Left lung (tissue), 10 donors: Measurements from ENCODE around the gene RFTN1. TPM values are rescaled to one million over a fixed set of nuclear protein-coding genes. Genes with fewer than 3 reads are reported as not detected.
A peak's percentile ranks its signal among the peaks of the same experiment; 100 is the strongest.

Experiments
- ATAC-seq: fragments of 200-7000 bp; cut with Tn5 transposase; one replicate; pipeline ENCODE4 v1.9.1; 2020; ENCODE audit warnings: moderate library complexity
- DNase-seq, 4 donors: peaks; one replicate each; pipeline ENCODE4 v3.0.0-alpha.2; 2013 to 2020
- H3K27ac ChIP-seq, 2 donors: fragments of 200-600 bp; sonication (generic) in 1 of 2; one replicate each; pipeline versions ENCODE4 v1.5.0 to v1.8.0; 2020 to 2021
- H3K27me3 ChIP-seq, 2 donors: fragments of 200-600 bp; sonication (generic) in 1 of 2; one replicate each; pipeline versions ENCODE4 v1.5.0 to v1.8.0; 2020 to 2021
- H3K36me3 ChIP-seq, 2 donors: fragments of 200-600 bp; sonication (generic) in 1 of 2; one replicate each; pipeline versions ENCODE4 v1.5.0 to v1.8.0; 2020 to 2021
- H3K4me1 ChIP-seq, 2 donors: fragments of 200-600 bp; one replicate each; pipeline ENCODE4 v1.8.0; 2021
- H3K4me3 ChIP-seq, 2 donors: fragments of 200-600 bp; sonication (generic) in 1 of 2; one replicate each; pipeline versions ENCODE4 v1.5.0 to v1.8.0; 2020 to 2021; ENCODE audit warnings: mild to moderate bottlenecking in 1 of 2
- H3K9me3 ChIP-seq, 2 donors: fragments of 200-600 bp; sonication (generic) in 1 of 2; one replicate each; pipeline versions ENCODE4 v1.5.0 to v1.8.0; 2020 to 2021
- intact Hi-C, 2 donors: fragments of 100-400 bp; cut with DNase I; formaldehyde crosslinking; loops; one replicate each; pipeline versions ENCODE4 v1.11.2 to v1.14.2; 2022
- polyA plus RNA-seq, 6 donors: library from polyadenylated mRNA; unstranded; fragments of 120-200 nt; gene quantifications; one replicate each; pipeline ENCODE4 v1.2.1, GENCODE V29; 2013; ENCODE audit not compliant: insufficient read length in 6 of 6
- total RNA-seq, 2 donors: library from RNA; stranded (reverse); fragmentation: NEBNext Ultra II Directional; extraction: Animal tissue kit (Norgen Biotek cat#: 25700); gene quantifications; one replicate each; pipeline ENCODE4 v1.2.1, GENCODE V29; 2021
- TF ChIP-seq, protein P1 (sequence below), 2 donors: fragments of 200-600 bp; sonication (generic) in 1 of 2; IDR thresholded peaks; one replicate each; pipeline versions ENCODE4 v1.5.0 to v1.8.0; 2021; ENCODE audit warnings: antibody characterized with exemption in 2 of 2
- donor health status: DM: no; HTN: yes; CAD: no.
- donor health status: DM: no; HTN: no; CAD: no.

The RFTN1 gene
- total and polyA plus RNA-seq, 8 donors = 47.2 to 85.1 (median 67.6) TPM

DNA sequence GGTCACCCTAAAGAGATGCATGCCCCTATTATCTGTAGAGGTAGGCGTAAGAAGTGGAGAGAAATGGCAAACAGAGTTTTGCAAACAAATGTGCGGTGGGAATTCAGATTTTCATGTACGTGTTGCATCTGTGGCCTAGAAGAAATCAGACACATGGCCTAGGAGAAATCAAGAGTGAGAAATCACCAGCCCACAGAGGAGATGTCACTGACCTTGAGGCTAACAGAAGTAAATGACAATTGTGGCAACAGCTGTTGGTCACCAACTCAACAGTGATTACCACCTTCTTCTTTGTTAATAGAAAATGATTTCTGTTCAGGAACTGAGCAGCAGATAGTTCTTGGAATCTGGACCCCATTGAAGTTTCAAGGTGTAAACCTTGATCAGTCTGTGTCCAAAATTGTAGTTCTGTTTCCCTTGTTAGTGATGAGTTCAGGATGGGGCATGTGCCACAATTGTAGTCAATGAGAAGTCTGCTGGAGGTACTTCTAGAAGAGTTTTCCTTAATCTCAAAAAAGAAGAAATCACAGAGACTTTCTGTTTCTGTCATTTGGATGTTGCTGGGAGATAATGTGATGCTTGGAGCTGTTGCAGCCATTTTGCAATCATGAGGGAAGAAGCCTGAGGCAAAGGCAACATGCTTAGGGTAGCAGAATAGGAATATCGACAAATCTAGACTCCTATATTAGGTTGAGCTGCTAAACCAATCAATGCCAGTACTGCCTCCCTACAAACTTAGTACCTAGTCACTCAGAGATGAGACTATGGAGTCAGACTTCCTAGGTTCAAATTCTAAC, 34.3 kb upstream of the RFTN1 start:
- H3K9me3 ChIP-seq = no peaks in the 10 kb centered on the region
- TF ChIP-seq, protein P1, sequence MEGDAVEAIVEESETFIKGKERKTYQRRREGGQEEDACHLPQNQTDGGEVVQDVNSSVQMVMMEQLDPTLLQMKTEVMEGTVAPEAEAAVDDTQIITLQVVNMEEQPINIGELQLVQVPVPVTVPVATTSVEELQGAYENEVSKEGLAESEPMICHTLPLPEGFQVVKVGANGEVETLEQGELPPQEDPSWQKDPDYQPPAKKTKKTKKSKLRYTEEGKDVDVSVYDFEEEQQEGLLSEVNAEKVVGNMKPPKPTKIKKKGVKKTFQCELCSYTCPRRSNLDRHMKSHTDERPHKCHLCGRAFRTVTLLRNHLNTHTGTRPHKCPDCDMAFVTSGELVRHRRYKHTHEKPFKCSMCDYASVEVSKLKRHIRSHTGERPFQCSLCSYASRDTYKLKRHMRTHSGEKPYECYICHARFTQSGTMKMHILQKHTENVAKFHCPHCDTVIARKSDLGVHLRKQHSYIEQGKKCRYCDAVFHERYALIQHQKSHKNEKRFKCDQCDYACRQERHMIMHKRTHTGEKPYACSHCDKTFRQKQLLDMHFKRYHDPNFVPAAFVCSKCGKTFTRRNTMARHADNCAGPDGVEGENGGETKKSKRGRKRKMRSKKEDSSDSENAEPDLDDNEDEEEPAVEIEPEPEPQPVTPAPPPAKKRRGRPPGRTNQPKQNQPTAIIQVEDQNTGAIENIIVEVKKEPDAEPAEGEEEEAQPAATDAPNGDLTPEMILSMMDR (IDR thresholded peaks at IDR 0.05) = no peak
- no peak for DNase-seq
- ATAC-seq = no peak
- no peaks in the 10 kb centered on the region for H3K36me3 ChIP-seq
- no peak overlapping the region for H3K4me3 ChIP-seq
- intact Hi-C loops = no loop called here
- no peaks in the 10 kb centered on the region for H3K27me3 ChIP-seq
- H3K4me1 ChIP-seq = peaks cover 0 to 5% of the 10 kb centered on the region in 2 donors
- H3K27ac ChIP-seq = no peak overlapping the region

GRCh38 chr3:16546186-16547010, 32.9 kb upstream of the RFTN1 start:
- Histone ChIP-seq H3K27ac (no peak overlapping the region), H3K9me3 (no peaks in the 10 kb centered on the region), H3K4me3 (no peak overlapping the region), H3K36me3 (no peaks in the 10 kb centered on the region), H3K27me3 (no peaks in the 10 kb centered on the region), H3K4me1 (peaks cover 0 to 5% of the 10 kb centered on the region in 2 donors)
- no peak for ATAC-seq
- intact Hi-C loops = no loop called here
- DNase-seq = peak in 1 of 4 donors; percentile 50
- TF ChIP-seq, protein P1 (IDR thresholded peaks at IDR 0.05) = no peak

DNA sequence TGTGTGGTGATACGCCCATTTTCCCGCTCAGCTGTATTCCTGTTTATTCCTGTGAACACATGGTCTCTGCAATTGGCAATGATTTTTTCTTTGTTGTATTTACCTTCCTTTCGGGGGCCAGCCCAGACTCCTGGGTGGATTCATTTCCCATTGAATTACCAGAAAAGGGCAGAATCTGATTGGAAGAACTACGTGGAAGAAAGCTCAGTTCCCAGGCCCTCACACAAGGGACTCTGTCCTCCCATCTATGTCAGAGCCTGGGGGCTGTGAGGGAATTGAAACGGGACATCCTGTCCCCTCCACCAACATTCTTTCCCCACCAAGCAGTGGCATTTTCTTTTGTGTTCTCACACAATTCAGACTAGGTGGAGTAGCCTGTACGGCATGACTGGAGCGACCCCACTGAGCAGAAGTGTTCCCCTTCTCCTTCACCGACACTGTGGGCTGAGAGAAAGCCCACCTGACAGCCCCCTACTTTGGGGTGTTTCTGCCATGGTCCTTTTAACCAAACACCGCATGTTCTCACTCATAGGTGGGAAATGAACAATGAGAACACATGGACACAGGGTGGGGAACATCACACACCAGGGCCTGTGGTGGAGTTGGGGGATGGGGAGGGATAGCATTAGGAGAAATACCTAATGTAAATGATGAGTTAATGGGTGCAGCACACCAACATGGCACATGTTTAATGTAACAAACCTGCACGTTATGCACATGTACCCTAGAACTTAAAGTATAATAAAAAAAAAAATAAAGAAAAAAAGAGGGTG, 32.1 kb upstream of the RFTN1 start:
- intact Hi-C loops = no loop called here
- Histone ChIP-seq H3K4me1 (peaks cover 0 to 3% of the 10 kb centered on the region in 2 donors), H3K27ac (peak overlapping the region in 1 of 2 donors; percentile 19), H3K9me3 (no peaks in the 10 kb centered on the region), H3K4me3 (no peak overlapping the region), H3K36me3 (no peaks in the 10 kb centered on the region), H3K27me3 (no peaks in the 10 kb centered on the region)
- no peak for DNase-seq
- TF ChIP-seq, protein P1 (IDR thresholded peaks at IDR 0.05) = no peak
- ATAC-seq = no peak

- DNase-seq (no peak), ATAC-seq (no peak)
- intact Hi-C loops = no loop called here
- Histone ChIP-seq H3K36me3 (no peaks in the 10 kb centered on the region), H3K27ac (no peak overlapping the region), H3K27me3 (no peaks in the 10 kb centered on the region), H3K4me1 (no peaks in the 10 kb centered on the region), H3K4me3 (no peak overlapping the region), H3K9me3 (no peaks in the 10 kb centered on the region)
- TF ChIP-seq, protein P1 (IDR thresholded peaks at IDR 0.05) = no peak
These were observed 29.9 kb upstream of the RFTN1 start for GRCh38 chr3:16543242-16543864.
